ENCODE data around the gene ARHGEF25.
"Not testable (repeated sequence)": the region's sequence is repeated elsewhere in the genome, so short reads cannot be mapped to it uniquely, and the experiment has no call there.

Gene ARHGEF25

GRCh38 chr12:57611108-57611826, at the start of gene ARHGEF25:
Gene ARHGEF25, plus strand, starts transcription at chr12:57611435. Its CDS starts 460 bp downstream, at chr12:57611895.
- DNase-seq, result peak; percentile 58

DNA sequence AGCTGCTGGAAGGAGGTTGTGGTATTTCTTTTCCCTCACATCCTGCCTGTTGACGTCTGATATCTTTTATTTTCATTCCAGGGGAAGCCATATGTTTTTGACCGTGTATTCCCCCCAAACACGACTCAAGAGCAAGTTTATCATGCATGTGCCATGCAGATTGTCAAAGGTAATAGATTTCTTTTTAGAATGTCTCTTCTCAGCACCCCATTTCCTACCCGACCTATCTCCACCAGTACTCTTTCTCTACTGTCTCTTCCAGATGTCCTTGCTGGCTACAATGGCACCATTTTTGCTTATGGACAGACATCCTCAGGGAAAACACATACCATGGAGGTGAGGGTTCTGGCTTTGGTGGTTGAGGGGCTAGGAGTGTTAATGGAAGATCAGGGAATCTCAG, 47.9 kb upstream of the ARHGEF25 start:
- no peak for DNase-seq

DNA sequence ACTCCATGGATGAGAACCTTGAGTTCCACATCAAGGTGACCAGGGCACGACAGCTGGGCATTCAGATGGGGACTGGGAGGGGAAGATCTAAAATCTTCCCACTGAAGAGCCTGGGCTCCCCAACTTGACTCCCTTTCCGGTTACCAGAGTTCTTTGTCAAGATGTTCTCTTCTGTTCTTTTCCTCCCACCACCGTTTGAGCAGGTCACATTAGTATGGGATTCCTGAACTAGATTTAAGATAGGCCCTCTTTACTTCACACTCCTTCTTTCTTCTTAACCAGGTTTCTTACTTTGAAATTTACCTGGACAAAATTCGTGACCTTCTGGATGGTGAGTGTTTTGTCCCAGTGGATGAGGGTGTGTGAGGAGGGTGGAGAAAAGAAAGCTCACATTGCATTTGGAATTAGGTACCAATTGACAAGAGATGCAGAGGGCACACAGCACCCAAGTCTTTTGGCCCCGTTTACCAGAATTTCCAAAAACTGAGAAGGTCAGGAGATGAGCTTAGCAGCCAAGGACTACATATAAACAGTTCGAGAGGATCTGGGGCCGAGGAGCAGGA, 47.0 kb upstream of the ARHGEF25 start:
- DNase-seq, result no peak

- DNase-seq, result no peak
These were observed 42.4 kb upstream of the ARHGEF25 start for GRCh38 chr12:57568838-57569237.

DNA sequence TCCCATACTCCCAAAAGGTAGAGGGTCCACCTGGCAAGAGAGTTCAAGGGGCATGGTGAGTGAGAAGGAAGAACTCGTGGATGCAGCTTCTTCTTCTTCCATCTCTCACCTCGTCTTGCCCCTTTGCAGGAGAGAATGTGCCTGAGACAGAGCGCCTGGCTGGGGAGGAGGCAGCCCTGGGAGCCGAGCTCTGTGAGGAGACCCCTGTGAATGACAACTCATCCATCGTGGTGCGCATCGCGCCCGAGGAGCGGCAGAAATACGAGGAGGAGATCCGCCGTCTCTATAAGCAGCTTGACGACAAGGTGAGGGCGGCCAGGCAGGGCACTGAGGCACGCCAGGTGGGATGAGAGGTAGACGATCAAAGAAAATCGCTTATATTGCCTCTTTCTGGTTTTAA, 41.4 kb upstream of the ARHGEF25 start:
- DNase-seq, result no peak

DNA sequence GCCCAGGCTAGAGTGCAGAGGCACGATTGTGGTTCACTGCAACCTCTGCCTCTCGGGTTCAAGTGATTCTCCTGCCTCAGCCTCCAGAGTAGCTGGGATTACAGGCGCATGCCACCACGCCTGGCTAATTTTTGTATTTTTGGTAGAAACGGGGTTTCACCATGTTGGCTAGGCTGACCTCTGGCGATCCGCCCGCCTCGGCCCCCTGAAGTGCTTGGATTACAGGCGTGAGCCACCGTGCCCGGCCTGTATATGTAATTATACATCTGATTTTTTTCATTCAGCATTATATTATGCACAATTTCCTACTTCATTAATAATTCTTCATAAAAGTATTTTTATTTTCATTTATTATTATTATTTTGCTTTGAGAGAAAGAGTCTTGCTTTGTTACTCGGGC, 40.8 kb upstream of the ARHGEF25 start:
- not testable (repeated sequence) for DNase-seq

- DNase-seq, result no peak
These were observed 39.1 kb upstream of the ARHGEF25 start for GRCh38 chr12:57571926-57572762.

GRCh38 chr12:57574795-57575194, 36.4 kb upstream of the ARHGEF25 start:
- DNase-seq, result no peak

- DNase-seq, result no peak
These were observed 35.2 kb upstream of the ARHGEF25 start for GRCh38 chr12:57575771-57576612.

DNA sequence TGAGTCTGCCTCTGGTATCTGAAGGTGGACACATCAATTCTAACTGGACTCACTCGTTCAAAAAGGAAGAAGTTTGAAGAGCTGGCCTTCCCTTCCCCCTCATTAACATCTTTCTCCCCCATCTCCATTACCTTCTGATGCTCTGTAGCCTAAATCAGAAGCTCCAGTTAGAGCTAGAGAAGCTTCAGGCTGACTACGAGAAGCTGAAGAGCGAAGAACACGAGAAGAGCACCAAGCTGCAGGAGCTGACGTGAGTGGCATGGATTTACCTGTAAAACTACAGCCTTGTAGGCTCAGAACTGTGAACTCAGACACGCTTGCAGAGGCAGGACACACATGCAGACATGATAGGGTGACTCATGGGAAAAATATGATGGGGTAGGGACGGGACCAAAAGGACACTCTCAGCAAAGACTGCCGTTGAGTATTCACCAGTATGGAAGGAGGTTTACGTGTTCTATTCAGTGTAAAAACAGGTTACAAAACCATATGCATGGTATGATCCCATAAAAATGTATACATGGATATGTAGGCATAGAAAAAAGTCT, 34.5 kb upstream of the ARHGEF25 start:
- DNase-seq, result no peak

- no peak for DNase-seq
These were observed 33.1 kb upstream of the ARHGEF25 start for GRCh38 chr12:57577981-57578758.

GRCh38 chr12:57579011-57579410, 32.2 kb upstream of the ARHGEF25 start:
- DNase-seq, result no peak

DNA sequence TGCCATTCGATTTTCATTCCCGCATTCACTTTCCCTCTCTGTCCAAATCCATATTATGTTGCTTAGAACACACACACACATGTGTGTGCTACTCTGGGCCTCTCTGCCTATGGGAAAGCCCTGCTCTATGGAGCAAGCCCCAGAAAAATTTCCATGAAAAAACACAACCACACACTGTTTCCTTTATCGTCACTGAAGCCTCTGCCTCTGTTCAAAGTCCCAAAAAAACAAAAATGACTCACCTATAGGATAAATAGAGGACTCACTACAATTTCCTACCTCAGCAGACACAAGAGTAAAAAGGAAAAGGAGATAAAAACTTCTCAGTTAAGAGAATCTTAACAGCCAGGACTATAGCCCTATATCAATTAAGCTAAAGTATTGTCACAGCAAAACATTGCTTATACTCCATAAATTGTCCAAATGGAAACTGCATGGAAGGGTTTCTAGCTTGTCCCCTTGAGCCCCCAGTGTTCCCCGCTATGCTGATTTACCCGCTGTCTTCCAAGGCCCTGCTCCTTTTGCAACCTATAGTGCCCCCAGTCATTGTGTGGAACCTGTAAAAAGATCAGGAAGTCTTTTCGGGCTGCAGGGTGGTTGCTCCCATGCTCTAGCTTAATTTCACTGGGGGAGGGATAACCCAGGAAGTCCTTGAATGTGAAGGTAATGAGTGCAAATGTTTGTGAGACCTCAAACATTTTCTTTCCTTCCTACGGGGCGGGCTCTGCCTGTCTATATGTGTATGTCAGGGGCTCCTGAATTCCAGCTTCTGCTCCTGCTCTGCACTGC, 31.4 kb upstream of the ARHGEF25 start:
- DNase-seq, result no peak

DNA sequence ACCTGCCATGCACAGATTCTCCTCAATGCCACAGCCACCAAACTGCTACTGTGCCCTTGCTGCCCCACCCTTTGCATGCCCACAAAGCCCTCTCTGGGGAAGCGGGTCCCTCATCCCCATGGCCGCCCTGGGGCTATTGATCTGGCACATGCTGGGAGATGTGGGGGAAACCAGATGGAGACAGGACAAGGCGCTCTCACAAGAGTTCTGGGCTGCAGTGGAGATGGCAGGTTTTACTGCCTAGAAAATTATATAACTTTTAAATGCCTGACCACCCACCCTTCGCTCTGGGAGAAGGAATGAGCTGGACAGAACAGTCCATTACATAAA, 30.8 kb upstream of the ARHGEF25 start:
- no peak for DNase-seq

DNA sequence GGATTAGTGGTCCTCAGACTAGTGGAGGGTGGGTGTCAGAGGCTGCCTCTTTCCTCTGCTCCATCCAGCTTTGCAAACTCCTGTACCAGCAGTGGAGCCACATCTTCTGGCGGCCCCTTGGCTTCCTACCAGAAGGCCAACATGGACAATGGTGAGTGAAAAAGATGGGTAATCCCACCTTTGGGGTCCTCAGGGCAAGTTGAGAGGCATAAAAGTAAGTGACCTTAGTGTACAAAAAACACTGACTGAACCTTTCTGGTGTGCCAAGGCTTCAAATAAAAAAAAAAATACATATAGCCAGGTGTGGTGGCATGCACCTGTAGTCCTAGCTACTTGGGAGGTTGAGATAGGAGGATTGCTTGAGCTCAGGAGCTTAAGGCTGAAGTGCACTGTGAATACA, 29.4 kb upstream of the ARHGEF25 start:
- DNase-seq, result no peak

GRCh38 chr12:57582440-57582839, 28.8 kb upstream of the ARHGEF25 start:
- no peak for DNase-seq

DNA sequence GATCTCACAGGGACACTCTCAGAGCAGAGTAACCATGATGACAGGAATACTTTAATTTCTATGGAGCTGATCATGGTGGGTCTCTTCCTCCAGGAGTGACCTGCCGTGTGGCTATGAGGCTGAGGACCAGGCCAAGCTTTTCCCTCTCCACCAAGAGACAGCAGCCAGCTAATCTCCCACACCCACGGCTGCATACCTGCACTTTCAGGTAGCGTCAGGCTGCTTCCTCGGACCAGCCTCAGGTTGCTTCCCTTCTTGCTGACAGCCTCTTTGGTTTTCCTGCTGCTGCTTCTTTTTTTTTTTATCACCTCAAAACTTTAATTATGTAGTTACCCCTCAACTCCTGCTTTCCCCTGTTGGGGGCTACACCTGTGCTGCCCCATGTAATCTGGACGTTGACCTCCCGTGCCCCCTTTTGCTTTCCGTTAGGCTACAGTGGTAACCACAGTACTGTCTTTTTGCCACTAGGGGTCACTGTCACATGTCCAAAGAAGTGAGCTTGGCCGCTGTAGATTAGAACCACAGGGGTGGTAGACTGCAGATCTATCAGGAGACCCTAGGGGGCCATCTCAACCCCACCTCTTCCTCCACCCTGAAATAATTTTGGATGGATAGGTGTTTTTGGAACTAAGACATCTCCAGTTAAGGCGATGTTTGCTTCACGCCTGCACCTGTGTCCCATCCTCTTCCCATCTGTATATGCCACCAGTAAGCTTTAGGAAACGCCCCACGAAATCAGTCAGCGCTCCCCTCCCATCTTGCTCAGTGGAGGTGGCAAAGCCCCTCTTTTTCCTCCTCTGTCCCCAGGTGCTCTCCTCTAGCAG, 28.0 kb upstream of the ARHGEF25 start:
- peak; percentile 60 for DNase-seq

DNA sequence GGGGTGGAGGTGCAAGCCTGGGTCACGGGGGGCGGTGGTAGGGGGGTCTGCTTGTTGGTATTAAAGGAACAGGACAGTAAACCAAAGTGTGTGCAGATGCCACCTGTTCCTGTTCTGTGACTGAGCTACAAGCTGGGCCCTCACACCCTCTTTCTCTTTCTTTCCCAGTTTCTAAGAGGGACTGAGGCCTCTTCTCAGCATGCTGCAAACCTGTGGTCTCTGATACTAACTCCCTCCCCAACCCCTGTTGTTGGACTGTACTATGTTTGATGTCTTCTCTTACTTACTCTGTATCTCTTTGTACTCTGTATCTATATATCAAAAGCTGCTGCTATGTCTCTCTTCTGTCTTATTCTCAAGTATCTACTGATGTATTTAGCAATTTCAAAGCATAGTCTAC, 27.2 kb upstream of the ARHGEF25 start:
- DNase-seq, result no peak

GRCh38 chr12:57584690-57585089, 26.5 kb upstream of the ARHGEF25 start:
- DNase-seq, result no peak

- DNase-seq, result no peak
These were observed 26.1 kb upstream of the ARHGEF25 start for GRCh38 chr12:57585156-57585555.

Measured in activated CD8-positive, alpha-beta memory T cell treated with anti-CD3 and anti-CD28 coated beads, Interleukin-2, amount 50 U/mL, for 4 hours (primary cell).